Right renal pelvis (tissue), 4 donors: ENCODE results near the gene ADGRG1. TPM values are rescaled to one million over a fixed set of nuclear protein-coding genes. Genes with fewer than 3 reads are reported as not detected.
A peak's percentile ranks its signal among the peaks of the same experiment; 100 is the strongest.

ENCODE experiments used
- DNase-seq, 4 donors: peaks; one replicate each; pipeline ENCODE4 v3.0.0-alpha.2; 2013; ENCODE audit warnings: low read depth in 4 of 4, low spot score in 3 of 4, missing footprints in 1 of 4
- polyA plus RNA-seq, 4 donors: library from polyadenylated mRNA; unstranded; fragments of 120-200 nt; gene quantifications; one replicate each; pipeline ENCODE4 v1.2.1, GENCODE V29; 2013; ENCODE audit not compliant: insufficient read length in 4 of 4

The ADGRG1 gene
- polyA plus RNA-seq, 4 donors = 83.3 to 89.7 (median 84.5) TPM

GRCh38 chr16:57619606-57620334 lies 8.7 kb upstream of the ADGRG1 start:
- DNase-seq = peak in 1 of 4 donors; percentile 50

- no peak for DNase-seq
These were observed 7.8 kb upstream of the ADGRG1 start for GRCh38 chr16:57620335-57621231.

GRCh38 chr16:57621521-57622271 lies 6.7 kb upstream of the ADGRG1 start:
- no peak for DNase-seq

- no peak for DNase-seq
These were observed 5.8 kb upstream of the ADGRG1 start for GRCh38 chr16:57622361-57623250.

- DNase-seq = no peak
These were observed 5.0 kb upstream of the ADGRG1 start for GRCh38 chr16:57623251-57624043.

- DNase-seq = no peak
These were observed 4.3 kb upstream of the ADGRG1 start for GRCh38 chr16:57624044-57624688.

- no peak for DNase-seq
These were observed 3.5 kb upstream of the ADGRG1 start for GRCh38 chr16:57624806-57625500.

- no peak for DNase-seq
These were observed 1.8 kb upstream of the ADGRG1 start for GRCh38 chr16:57626420-57627170.

- DNase-seq = no peak
These were observed 1.1 kb upstream of the ADGRG1 start for GRCh38 chr16:57627184-57627871.

- DNase-seq = no peak
These were observed 408 bp downstream of the ADGRG1 start for GRCh38 chr16:57628783-57629293.

GRCh38 chr16:57629516-57630406 lies 1.3 kb downstream of the ADGRG1 start:
- DNase-seq = no peak

GRCh38 chr16:57630407-57630797 lies 2.0 kb downstream of the ADGRG1 start:
- no peak for DNase-seq

GRCh38 chr16:57630931-57631845 lies 2.8 kb downstream of the ADGRG1 start:
- no peak for DNase-seq

- no peak for DNase-seq
These were observed 4.1 kb downstream of the ADGRG1 start for GRCh38 chr16:57632568-57632967.
